HG03196 (cell line): ENCODE data around the gene CACNA1B.
"Not testable (repeated sequence)": the region's sequence is repeated elsewhere in the genome, so short reads cannot be mapped to it uniquely, and the experiment has no call there.

Experiments used
- ATAC-seq: cut with Tn5 transposase; IDR thresholded peaks from one replicate; pipeline ENCODE4 v1.9.1; 2021; ENCODE audit not compliant: unreplicated experiment

Gene CACNA1B

DNA sequence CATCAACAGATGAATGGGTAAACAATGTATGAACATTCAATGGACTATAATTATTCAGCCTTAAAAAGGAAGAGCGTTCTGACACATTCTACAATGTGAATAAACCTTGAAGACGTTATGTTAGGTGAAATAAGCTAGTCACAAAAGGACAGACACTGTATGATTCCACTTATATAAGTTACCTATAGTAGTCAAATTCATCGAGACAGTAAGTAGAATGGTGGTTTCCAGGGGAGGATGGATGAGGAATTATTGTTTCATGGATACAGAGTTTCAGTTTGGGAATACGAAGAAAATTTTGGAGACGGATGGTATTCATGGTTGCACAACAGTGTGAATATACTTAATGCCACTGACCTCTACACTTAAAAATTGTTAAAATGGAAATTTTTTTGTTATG, 216.4 kb downstream of the CACNA1B start:
- ATAC-seq, result no peak

DNA sequence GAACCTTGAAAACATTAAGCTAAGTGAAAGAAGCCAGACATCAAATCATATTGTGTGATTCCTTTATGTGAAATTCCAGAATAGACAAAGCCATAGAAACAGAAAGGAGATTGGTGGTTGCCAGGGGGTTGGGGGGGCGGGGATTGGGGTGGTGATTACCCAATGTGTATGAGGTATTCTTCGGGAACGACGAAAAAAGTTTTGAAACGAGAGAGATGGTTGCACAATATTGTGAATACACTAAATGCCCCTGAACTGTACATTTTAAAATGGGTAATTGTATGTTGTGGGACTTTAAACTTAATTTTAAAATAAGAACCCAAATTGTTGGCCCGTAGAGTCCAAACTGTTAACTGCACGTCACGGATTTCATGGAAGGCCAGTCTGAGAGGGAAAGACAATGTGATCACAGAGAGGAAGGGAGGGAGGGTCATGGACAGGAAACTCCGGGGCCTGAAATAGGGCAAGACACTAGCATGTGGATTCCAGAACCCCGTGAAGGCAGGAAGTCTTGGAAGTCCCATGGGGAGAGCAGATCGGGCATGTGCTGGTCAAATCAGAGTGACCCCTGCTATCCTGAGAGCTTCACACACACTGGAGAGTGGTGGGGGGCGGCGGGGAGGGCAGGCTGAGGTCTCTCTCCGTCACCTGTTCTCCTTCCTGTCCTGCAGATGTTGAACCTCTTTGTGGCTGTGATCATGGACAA, 218.4 kb downstream of the CACNA1B start:
- ATAC-seq, result no peak

DNA sequence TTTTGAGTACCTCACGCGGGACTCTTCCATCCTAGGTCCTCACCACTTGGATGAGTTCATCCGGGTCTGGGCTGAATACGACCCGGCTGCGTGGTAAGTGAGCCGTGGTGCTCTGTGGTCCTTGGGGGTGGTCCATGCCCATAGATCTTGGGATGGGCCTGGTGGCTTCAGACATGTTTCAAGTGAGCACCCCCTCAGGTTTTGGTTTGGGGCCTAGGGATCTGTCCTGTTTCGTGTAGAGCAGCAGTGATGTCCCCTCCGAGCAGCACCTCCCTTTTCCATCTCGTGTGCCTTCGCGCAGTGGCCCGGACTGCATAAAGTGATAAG, 218.9 kb downstream of the CACNA1B start:
- no peak for ATAC-seq

DNA sequence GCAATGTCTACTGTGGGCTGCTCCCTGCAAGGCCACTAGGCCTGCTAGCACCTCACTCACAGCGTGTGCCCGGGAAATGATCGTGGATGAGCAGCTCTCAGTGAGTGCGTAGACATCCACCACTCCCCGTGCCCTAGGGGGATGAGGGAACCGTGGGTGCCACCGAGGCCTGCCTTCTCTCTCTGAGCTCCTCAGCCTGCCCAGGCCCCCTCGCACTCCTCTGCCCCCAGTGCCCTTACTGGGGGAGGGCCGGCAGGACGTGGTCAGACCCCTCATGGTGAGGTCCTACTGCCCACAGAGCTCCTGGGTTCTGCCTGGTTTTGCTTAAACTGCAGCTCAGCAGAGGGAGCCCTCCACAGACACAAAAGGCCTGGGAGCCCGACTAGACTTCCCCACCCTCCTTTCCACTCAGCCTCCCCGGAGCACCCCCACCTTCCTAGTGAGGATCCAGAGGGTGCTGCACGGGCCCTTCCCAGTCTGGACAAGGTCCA, 220.0 kb downstream of the CACNA1B start:
- ATAC-seq, result no peak

DNA sequence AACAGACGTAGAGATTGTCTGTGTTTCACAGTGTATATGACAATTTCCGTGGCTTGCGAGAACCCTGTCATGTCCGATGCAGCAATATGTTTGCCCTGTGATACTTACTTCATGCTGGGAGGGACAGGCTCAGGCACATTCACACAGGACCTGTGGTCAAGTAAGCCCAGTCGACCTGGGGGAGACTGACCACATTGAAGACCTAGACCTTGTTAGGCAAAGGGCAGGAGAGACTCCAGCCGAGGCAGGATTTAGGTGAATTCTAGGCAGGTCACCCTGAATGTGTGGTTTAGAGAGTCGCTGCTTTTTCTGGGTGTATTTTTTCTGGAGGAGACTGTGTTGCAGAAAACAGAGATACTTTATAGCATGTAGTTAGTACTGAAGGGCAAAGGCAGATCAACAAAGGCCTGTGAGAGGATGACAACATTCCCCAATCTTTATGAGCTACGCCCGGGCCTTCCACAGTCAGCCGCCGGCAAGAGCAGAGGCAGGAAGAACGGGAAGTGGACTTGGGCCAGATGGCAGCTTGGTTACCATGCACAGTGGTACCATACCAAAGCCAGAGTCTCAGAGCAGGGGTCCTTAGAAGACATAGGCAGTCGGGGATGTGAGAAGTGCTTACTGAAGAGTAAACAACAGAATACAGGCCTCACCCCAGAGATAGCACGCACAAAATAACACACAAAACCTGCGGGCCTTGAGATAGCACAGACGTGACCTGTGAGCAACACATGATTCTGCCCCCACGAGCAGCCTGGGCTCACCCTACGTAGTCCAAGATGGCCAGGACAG, 220.7 kb downstream of the CACNA1B start:
- no peak for ATAC-seq

DNA sequence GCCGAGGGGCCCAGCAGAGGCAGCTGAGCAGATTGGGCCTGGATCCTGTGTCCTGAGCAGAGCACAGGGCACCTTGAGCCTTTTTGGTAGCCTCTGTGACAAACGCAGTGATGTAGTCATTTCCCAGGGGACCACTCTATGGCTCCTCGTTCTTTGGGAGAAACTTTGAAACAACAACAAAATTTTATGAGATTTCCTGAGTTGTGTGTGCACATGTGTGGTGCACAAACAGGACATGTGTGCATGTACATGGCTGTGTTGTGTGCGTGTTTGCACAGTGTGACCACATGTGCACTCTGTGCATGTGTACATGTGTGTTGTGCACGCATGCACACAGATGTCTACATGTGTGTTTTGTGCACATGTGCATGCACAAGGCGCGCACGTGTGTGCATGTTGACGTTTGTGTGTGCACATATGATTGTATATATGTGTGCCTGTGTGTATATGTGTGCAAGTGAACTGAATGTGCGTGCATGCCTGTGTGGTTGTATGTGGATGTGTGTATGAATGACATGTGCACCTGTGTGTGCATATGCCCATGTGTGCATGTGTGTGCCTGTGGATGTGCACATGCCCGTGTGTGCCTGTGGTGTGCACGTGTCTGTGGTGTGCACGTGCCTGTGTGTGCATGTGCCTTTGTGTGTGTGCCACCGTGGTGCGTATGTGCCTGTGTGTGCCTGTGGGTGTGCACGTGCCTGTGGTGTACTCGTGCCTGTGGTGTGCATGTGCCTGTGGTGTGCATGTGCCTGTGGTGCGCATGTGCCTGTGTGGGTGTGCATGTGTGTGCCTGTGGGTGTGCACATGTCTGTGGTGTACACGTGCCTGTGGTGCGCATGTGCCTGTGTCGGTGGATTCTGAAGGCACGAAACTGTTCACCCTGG, 221.6 kb downstream of the CACNA1B start:
- no peak for ATAC-seq

DNA sequence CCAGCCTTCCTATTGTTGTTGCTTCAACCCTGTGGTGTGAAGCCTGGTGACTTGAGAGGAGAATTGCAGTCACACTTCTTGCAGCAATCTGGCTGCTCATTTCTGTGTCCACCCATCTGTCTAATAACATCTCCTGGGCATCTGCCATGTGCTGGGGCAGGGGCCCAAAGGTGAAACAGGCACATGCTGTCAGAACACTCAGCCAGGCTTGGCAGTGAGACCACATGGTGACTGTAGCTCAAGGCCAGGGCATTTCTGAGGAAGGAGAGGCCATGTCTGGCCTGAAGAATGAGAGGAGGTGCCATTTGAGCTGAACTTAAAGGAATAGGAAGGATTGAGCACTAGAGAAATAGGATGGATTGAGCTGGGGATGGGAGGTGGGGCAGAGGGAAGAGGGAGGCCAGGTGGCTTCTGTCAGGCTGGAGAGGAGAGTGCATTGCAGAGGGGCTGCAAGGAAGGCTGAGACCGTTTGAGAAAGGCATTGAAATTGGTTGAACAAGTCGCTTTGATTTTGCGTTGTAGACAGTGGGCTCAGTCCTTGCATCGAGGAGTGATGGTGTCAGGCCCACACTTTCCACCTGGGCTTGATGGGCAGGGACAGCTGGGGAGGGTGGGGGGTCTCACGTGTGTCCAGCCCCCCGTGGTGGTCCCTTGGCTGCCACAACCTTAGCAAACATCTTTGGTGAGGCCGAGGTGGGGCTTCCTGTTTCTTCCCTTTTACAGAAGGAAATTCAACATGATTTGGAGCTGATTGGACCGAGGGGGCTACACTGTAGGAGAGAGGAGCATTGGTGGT, 222.4 kb downstream of the CACNA1B start:
- ATAC-seq, result no peak

DNA sequence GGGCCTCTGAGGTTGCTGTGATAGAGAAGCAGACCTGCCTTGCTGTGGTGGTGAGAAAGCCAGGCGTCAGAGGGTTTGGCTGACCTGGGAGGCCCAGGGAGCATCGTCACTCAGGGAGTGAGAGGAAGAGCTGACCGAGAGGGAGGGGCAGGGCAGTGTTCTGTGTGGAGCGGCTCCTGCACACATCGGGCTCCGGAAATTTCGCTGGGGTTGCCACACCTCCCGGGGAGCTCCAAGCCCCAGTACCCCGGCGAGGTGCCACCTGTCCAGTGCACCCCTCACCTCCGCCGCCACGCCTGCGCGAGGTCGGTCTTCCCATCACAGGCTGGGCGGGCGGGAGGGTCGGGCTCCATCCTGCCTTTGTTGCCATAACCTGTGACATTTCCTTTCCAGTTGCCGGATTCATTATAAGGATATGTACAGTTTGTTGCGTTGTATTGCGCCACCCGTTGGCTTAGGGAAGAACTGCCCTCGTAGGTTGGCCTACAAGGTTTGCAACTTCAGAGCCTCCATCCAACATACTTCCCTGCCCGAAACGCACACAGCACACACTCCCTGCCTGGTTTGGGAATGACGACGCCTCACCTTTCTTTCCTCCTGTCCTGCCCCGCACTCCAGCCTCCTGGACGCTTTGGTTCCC, 223.2 kb downstream of the CACNA1B start:
- ATAC-seq, result no peak

DNA sequence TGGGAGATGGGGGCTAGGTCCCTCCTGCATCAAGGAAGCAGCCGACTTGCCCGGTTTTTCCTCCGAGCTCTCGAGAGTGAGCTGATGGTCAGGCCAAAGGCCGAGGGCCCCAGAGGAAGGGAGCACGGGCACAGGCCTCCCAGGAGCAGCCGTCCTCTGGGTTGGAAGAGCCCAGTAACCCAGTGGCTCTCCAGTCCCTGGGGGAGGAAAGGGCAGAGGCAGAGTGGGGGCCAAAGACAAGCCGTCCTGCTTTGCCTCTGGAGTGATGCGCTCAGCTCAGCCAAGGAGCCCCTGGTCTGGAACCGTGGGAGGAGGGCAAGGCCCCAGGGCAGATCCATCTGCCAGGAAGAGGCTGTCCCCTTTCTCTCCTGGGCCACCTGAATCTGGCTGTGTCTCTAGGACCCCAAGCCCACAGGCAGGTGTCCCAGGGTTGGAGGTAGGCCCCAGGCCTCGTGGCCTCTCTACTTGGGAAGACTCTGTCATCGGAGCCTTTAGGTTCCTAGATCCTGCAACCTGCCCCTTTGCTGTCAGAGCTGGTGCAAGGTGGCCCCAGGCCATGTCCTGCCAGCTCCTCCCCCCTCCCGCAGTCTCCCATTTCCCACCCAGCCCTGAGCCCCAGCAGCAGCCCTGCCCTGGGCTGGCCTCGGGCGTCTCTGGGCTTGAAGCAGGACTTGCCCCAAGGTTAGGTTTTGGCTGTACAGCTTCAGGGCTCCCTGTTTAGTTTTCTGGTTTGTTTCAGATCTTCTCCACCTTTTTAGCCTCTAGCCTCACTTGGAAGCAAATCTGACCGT, 224.1 kb downstream of the CACNA1B start:
- ATAC-seq, result no peak

DNA sequence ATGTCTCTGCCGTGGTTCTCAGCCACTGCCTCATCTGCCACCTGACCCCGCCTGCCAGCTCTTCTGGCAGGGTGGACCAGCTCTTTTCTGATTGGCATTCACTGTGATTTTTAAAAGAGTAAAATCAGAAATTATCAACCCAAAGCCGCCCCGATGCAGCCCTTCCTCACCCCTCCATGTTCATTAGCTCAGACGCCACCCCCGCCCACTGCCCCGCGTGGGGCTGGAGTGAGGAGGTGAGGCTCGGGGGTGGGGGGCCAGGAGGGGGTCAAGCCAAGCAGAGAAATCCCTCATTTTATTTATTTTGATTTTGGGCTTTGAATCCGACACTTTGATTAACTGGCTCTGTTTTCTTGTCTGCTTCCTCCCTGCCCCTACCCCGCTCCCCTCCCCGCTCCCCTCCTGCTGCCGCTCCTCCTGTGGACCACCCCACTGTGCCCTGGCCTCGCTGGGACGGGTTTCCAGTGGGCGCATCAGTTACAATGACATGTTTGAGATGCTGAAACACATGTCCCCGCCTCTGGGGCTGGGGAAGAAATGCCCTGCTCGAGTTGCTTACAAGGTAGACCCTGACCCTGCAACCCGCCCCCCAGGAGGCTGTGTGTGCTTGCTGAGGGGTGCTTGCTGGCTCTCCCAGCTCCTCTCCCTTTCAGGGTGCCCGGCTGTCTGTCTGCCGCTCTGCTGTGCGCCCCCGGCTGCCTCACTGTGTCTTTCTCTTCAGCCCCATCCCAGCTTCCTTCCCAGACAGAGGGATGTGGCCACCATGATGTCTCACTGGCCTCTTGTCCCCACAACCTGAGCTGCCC, 224.9 kb downstream of the CACNA1B start:
- ATAC-seq, result no peak

DNA sequence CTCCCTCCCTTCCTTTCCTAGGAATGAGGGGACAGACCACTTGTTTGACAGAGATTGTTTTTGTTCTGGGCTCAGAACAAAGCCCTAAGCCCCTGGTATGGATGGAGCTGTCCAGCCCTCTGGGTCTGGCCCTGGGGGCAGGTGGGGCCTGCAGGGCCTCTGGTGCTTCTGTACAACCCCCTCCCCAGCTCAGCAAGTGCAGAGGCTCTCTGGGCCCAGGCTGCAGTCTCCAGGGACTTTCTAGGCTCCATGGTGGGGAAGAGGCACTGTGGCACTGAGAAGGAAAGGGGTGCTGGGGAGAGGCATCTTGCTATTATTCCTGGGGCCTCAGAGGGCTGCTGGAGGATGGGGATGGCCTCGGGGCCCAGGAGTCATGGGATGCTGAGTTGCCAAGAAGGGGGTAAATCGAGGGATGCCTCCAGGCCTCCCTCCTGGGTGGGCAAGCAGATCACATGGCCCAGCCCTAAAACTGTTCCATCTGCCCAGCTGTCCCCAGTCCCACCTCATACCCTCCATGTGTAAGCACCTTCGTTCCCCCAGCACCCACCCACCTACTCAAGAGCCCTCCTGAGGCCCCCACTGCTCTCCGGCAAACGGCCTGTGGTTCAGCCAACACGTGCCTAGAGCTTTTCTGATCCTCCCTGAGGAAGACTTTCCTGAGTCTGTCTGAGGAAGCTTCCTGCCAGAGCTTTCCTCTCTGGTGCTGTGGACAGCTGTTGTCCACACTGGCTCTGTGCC, 225.7 kb downstream of the CACNA1B start:
- no peak for ATAC-seq

DNA sequence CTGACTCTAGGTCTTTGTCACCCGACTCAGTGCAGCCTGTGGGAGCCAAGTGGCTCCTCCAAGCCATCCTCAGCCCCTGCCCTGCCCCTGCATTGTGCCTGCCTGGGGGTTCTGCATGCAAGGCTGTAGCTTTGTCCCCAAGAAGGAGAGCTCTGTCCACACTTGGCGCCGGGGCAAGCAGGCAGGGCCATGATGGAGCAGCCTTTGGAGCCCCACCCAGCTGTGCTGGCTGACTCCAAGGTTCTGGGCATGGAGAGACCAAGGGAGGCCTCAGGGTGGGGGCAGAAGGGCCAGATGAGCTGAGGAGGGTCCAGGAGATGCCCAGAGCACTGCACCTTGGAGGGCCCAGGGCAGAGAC, 226.2 kb downstream of the CACNA1B start:
- ATAC-seq, result no peak

DNA sequence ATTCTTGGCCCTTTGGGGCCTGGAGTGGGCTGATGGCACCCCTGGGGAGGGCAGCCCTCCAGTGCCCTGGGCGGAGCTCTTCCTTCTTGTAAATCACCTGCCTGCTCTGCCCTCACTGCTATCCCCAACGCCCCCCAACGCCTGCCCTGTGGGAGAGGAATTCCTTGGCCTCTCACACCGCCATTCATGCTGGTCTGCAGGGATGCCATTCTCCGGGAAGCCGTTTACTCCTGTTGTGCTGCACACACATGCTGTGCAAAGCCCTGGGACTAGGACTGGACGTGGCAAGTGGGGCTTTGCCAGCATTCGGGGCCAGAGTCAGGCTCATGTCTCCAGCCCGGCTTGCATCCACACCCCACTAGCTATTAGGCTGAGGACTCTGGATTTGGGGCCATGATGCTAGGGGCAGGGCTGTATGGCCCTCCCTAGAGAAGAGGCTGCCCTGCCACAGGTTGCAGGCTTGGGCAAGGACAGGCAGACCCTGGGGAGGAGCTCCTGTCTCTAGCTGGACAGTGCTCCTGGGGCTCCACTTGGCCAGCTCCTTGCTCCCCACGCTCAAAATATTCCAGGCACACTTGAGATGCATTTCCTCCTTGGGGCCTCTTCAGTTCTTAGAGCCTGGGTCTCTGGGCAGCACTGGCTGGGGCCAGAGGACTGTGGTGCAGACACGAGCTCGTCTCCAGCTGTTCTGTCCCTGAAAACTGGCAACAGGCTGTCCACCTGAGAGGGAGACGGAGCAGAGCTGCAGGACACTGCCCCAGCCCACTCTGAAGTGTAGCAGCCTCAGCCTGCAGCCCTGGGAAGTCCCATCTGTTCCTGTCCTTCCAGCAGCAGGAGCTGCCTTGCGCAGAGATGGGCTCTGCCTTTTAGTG, 226.9 kb downstream of the CACNA1B start:
- ATAC-seq, result no peak

DNA sequence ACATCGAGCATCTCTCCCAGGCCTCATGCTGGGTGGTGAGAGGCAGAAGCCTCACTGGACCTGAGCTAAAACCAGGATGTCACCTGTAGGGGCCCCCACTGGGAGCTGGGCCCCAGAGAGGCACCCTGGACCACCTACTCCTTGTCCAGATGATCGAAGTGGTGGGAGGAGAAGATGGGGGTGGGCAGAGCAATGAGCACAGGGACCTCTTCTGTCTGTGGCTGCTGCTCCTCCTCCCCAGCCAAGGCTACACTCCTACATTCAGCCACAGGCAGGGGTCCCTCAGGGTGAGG, 227.5 kb downstream of the CACNA1B start:
- no peak for ATAC-seq

DNA sequence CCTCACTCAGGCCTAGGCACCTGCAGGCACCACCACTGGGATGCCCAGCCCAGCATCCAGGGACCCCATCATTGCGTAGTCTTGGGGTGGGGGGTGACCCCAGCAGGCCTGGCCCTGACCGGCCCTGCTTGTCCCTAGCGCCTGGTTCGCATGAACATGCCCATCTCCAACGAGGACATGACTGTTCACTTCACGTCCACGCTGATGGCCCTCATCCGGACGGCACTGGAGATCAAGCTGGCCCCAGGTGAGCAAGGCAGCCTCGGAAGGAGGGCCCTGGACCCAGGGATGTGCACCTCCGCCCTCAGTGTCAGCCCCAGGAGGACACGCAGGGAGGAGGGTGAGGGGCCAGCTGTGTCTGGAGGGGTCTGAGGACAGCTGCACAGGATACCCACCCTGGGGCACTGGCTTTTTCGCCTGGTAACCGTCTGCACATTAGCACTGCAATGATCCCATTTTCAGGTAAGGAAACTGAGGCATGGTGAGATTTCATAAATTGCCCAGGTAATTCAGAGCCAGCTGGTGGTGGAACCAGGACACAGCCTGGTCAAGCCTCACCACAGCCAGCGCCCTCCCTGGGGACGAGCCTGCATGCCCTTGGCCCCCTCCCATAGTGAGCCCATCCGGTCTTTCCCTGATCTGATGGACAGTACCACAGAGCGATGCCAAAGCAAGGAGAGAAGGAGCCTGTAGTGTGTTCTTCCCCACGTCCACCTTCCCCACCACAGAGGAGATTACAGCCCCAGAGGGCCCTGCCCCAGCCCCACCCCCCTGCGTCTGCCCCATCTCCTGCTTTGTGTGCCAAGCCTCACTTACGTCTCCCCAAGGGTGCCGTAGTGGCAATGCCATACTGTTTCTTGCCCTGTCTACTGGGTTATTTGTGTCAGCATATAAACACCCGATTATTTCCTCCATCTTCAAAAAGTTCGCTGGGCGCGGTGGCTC, 228.3 kb downstream of the CACNA1B start:
- ATAC-seq, result no peak

DNA sequence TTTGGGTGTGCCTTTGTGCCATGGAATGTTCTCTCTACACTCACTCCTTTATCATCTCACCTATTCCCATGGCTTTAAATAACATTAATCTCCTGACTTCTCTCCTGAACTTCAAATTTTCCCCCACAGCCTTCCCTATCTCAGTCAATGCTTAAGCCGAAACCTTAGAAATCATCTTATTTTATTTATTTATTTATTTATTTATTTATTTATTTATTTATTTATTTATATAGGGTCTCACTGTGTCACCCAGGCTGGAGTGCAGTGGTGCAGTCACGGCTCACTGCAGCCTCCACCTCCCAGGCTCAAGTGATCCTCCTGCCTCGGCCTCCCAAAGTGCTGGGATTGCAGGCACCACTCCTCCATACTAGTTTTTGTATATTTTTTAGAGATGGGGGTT, 229.5 kb downstream of the CACNA1B start:
- ATAC-seq, result not testable (repeated sequence)
